ENCODE data around the gene AOC3.
"Not testable (repeated sequence)": the region's sequence is repeated elsewhere in the genome, so short reads cannot be mapped to it uniquely, and the experiment has no call there.

The AOC3 gene

GRCh38 chr17:42843358-42843934 lies 7.6 kb upstream of the AOC3 start:
- DNase-seq (ENCODE audit: low read depth in 3 of 3, low spot score in 1 of 3), result no peak

DNA sequence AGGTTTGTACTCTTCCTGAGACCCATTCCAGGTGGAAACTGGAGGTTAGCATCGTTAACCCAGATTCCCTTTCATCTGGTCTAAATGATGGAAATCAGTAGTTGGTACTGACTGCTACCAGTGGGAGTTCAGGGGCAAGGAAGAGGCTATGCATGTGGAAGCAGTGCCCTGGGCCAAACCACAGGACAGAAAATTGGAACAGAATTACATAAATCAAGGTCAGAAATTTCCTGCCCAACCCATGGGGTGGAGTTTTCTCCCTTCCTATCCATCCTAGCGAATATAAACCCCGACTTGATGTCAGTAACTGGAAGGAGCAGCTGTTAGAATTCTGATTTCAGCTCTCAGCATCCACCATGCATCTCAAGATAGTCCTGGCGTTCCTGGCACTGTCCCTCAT lies 6.7 kb upstream of the AOC3 start, which contains the start of gene AOC2:
Gene AOC2 (plus strand): TSS at position 310 of the 400 bp plus-strand sequence. CDS start 47 bp downstream, at position 357.
- no peak for DNase-seq (ENCODE audit: low read depth in 3 of 3, low spot score in 1 of 3)

GRCh38 chr17:42844761-42845555 lies 6.0 kb upstream of the AOC3 start:
- DNase-seq (ENCODE audit: low read depth in 3 of 3, low spot score in 1 of 3), result no peak

DNA sequence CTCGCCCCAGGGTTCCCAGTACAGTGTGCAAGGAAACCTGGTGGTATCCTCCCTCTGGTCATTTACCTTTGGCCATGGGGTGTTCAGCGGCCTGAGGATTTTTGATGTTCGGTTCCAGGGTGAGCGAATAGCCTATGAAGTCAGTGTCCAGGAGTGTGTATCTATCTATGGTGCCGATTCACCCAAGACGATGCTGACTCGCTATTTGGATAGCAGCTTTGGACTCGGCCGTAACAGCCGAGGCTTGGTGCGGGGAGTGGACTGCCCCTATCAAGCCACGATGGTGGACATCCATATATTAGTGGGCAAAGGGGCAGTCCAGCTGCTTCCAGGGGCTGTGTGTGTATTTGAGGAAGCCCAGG lies 5.5 kb upstream of the AOC3 start:
- no peak for DNase-seq (ENCODE audit: low read depth in 3 of 3, low spot score in 1 of 3)

DNA sequence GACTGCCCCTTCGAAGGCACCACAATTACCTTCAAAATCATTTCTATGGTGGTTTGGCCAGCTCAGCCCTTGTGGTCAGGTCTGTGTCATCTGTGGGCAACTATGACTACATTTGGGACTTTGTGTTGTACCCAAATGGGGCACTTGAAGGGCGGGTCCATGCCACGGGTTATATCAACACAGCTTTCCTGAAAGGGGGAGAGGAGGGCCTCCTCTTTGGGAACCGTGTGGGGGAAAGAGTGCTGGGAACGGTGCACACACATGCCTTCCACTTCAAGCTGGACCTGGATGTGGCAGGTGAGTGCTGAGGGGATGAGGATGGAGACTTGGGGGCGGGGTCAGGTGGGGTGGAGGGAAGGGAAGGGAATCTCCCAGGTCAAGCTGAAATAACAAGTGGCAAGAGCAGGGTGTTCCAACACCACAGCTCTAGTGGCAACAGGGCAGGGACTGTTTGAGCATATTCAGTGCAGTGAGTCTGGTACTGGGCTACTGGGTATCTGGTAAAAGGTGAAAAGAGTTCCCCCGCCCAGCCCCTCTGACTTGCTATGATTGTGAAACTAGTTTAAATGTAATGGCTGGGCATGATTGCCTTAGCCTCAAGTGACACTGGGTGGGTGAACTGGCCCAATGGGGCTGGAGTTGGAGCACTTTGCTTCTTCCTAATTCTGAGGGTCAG lies 4.9 kb upstream of the AOC3 start:
- no peak for DNase-seq (ENCODE audit: low read depth in 3 of 3, low spot score in 1 of 3)

GRCh38 chr17:42846594-42847280 lies 4.3 kb upstream of the AOC3 start:
- DNase-seq (ENCODE audit: low read depth in 3 of 3, low spot score in 1 of 3), result no peak

DNA sequence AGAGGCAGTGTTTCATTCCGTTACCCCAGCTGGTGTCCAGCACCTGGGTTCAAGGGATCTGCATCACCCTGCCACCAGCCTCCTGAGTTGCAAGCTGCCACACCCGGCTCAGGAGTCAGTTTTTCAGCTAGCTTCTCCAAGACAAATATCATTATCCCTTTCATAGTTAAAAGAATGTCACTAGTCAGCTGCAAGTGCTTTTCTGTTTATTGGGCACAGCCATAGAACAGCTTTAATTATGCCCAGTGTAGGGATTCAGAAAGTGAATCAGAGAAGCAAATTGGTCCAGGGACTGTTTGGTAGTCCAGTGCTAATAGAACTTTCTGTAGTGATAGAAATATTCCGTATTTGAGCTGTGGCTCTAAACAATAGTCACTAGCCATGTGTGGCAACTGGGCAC lies 2.9 kb upstream of the AOC3 start:
- DNase-seq (ENCODE audit: low read depth in 3 of 3, low spot score in 1 of 3), result no peak

GRCh38 chr17:42849031-42849430 lies 2.0 kb upstream of the AOC3 start:
- no peak for DNase-seq (ENCODE audit: low read depth in 3 of 3, low spot score in 1 of 3)

- DNase-seq (ENCODE audit: low read depth in 3 of 3, low spot score in 1 of 3), result no peak
These were observed 1.4 kb upstream of the AOC3 start for GRCh38 chr17:42849451-42850181.

DNA sequence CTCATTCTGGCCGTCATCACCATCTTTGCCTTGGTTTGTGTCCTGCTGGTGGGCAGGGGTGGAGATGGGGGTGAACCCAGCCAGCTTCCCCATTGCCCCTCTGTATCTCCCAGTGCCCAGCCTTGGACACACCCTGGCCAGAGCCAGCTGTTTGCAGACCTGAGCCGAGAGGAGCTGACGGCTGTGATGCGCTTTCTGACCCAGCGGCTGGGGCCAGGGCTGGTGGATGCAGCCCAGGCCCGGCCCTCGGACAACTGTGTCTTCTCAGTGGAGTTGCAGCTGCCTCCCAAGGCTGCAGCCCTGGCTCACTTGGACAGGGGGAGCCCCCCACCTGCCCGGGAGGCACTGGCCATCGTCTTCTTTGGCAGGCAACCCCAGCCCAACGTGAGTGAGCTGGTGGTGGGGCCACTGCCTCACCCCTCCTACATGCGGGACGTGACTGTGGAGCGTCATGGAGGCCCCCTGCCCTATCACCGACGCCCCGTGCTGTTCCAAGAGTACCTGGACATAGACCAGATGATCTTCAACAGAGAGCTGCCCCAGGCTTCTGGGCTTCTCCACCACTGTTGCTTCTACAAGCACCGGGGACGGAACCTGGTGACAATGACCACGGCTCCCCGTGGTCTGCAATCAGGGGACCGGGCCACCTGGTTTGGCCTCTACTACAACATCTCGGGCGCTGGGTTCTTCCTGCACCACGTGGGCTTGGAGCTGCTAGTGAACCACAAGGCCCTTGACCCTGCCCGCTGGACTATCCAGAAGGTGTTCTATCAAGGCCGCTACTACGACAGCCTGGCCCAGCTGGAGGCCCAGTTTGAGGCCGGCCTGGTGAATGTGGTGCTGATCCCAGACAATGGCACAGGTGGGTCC lies 607 bp downstream of the AOC3 start:
- not testable (repeated sequence) for DNase-seq (ENCODE audit: low read depth in 3 of 3, low spot score in 1 of 3)

DNA sequence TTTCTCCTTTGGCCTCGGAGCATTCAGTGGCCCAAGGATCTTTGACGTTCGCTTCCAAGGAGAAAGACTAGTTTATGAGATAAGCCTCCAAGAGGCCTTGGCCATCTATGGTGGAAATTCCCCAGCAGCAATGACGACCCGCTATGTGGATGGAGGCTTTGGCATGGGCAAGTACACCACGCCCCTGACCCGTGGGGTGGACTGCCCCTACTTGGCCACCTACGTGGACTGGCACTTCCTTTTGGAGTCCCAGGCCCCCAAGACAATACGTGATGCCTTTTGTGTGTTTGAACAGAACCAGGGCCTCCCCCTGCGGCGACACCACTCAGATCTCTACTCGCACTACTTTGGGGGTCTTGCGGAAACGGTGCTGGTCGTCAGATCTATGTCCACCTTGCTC lies 1.4 kb downstream of the AOC3 start:
- DNase-seq (ENCODE audit: low read depth in 3 of 3, low spot score in 1 of 3), result no peak

DNA sequence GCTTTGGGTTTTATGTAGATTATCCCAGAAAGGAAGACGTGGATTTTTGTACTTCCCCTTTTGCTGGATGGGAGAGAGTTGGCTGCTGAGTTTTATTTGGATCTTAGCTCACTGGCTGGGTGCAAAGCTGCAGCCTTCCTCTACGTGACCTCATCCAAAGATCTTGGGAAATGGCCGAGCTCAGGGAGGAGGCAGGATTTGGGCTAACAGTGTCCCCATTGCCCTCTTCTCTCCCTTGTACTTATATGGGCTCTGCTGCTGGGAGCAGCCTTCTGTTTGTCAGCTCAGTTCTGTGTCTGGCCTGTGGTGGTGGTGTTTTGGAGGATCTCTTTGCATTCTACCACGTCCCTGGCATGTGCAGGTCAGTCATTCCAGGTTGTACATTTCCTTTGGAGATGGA lies 2.0 kb downstream of the AOC3 start:
- DNase-seq (ENCODE audit: low read depth in 3 of 3, low spot score in 1 of 3), result no peak

- DNase-seq (ENCODE audit: low read depth in 3 of 3, low spot score in 1 of 3), result no peak
These were observed 2.6 kb downstream of the AOC3 start for GRCh38 chr17:42853597-42853967.

DNA sequence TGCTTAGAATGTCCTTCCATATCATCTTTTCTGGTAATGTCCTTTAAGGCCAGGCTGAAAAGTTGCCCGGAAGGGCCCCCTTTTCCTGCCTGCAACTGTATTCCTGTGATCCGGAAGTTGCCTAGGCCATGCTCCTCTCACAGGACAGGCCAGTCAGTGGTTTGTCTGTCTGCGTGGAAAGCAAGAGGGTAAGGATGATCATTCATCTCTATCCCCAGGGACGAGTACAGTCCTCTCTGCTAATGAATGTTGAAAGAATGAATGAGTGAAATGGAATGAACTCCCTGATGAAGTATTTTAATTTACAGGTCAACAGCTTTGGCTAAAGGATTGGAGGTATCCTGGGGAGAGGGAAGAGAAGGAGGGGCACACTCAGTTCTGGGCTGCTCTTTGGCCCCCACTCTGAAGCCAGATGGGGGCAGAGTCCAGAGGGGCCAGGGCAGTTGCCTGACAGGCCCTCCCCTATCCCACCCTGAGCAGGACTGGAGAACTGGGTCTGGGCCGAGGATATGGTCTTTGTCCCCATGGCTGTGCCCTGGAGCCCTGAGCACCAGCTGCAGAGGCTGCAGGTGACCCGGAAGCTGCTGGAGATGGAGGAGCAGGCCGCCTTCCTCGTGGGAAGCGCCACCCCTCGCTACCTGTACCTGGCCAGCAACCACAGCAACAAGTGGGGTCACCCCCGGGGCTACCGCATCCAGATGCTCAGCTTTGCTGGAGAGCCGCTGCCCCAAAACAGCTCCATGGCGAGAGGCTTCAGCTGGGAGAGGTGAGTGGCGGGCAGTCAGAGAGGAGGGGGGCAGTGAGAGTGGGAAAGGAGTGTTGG lies 3.2 kb downstream of the AOC3 start:
- DNase-seq (ENCODE audit: low read depth in 3 of 3, low spot score in 1 of 3), result no peak

DNA sequence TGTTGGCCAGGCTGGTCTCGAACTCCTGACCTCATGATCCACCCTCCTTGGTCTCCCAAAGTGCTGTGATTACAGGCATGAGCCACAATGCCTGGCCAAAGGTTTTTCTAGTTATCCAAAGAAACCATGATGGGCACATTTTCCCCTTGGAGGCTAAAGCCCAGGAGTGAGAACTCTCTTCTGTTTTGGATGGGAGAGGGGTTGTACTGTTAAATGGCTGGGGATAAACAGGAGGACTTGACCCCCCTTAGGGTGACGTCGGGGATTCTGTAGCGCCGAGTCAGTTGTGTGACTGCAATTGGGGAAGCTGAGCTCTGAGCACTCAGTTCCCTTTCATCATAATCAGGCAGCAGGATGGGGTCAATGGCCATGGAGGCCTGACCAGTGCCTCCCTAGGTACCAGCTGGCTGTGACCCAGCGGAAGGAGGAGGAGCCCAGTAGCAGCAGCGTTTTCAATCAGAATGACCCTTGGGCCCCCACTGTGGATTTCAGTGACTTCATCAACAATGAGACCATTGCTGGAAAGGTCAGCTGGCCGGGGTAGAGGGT lies 4.1 kb downstream of the AOC3 start:
- DNase-seq (ENCODE audit: low read depth in 3 of 3, low spot score in 1 of 3), result no peak

GRCh38 chr17:42856093-42856492 lies 5.1 kb downstream of the AOC3 start:
- DNase-seq (ENCODE audit: low read depth in 3 of 3, low spot score in 1 of 3), result not testable (repeated sequence)

DNA sequence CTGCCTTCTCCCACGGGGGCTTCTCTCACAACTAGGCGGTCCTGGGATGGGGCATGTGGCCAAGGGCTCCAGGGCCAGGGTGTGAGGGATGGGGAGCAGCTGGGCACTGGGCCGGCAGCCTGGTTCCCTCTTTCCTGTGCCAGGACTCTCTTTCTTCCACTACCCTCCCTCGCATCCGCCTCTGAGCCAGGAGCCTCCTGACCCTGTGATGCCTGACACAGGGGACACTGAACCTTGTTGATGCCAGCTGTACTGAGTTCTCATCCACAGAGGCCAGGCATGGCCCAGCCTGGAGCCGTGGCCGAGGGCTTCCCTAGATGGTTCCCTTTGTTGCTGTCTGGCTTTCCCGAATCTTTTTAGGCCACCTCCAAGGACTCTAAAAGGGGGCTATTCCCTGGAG lies 5.5 kb downstream of the AOC3 start:
- DNase-seq (ENCODE audit: low read depth in 3 of 3, low spot score in 1 of 3), result not testable (repeated sequence)

- no peak for DNase-seq (ENCODE audit: low read depth in 3 of 3, low spot score in 1 of 3)
These were observed 6.4 kb downstream of the AOC3 start for GRCh38 chr17:42857389-42857788.

DNA sequence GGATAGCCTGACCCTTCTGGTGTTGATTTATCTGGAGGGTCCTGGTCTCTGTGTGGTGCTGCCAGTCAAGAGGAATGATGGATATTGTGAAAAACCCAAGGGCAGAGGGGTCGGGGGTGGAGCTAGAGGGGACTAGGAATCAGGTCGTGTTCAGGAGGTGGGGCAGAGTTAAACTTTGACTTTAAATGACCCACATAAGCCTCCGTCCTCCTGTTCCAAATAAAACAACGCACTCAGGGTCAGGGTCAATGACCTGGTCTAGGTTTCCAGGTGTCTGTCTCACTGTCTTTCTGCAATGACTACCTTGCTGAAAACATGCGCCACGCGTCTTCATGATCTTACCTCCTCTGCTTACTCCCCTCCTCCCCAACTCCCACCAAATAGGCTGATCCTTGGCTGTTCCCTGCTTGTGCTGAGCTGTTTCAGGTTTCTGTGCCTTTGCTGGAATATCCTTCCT lies 14.7 kb downstream of the AOC3 start:
- no peak for DNase-seq (ENCODE audit: low read depth in 3 of 3, low spot score in 1 of 3)
